Measurements from ENCODE around the gene SP9. TPM values are rescaled to one million over a fixed set of nuclear protein-coding genes. Genes with fewer than 3 reads are reported as not detected.

The SP9 gene
- total RNA-seq (2021) (not detected in 2 replicates), Bru-seq, nascent RNA (not detected), BruChase-seq, experiment 1, labeled RNA remaining after a 2-hour chase (not detected), BruChase-seq, experiment 2, labeled RNA remaining after a 6-hour chase (not detected)
- long read RNA-seq = 0 reads

DNA sequence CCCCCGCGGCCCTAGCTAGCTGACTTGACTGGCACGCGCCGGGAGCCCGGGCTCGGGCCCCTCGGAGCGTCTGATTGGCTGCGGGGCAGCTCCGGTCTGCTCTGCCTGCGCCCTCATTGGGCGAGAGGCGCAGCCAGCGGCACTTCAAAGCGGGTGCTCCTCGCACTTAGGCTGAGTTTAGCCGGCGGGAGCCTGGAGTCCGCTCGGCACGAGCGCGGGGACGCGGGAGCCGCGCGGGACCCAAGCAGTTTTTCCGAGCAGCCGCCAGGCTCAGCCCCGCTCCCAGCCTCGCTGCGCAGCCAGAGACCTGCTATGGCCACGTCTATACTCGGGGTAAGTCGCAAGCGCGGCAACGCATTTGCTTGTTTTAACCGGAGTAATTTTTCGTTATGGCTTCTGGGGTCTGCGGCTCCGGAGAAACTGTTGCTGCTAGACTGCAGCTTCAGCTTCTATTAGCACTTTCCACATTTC is at the start of gene SP9:
Gene SP9, plus strand, starts transcription at position 174 of the 471 bp plus-strand sequence. Its CDS starts 139 bp downstream, at position 313.
- CTCF ChIA-PET = no interaction called here
- H3K79me2 ChIP-seq (ENCODE audit: low read depth) = no peaks in the 10 kb centered on the region
- H3K4me2 ChIP-seq = no peak within 1 kb of the TSS
- BruUV-seq (replicated peaks) = no TSS peak
- no peak for DNase-seq
- peaks cover 10% of the 10 kb centered on the region; the same call in 1 of the 2 replicates for H3K27me3 ChIP-seq (ENCODE audit: insufficient read depth, low read depth)
- no peak within 1 kb of the TSS for H2AFZ ChIP-seq
- H3K9me2 ChIP-seq (ENCODE audit: insufficient read depth) = no peaks in the 10 kb centered on the region
- no peaks in the 10 kb centered on the region; the same call in 1 of the 2 replicates for H3F3A ChIP-seq (ENCODE audit: insufficient read depth, low read depth)
- no peaks in the 10 kb centered on the region for H4K20me1 ChIP-seq (ENCODE audit: insufficient read depth)
- H3K4me3 ChIP-seq = no peak within 1 kb of the TSS
- no peak for TF ChIP-seq EZH2 (IDR thresholded peaks at IDR 0.05; ENCODE audit: low read depth)
- TF ChIP-seq, protein P1, sequence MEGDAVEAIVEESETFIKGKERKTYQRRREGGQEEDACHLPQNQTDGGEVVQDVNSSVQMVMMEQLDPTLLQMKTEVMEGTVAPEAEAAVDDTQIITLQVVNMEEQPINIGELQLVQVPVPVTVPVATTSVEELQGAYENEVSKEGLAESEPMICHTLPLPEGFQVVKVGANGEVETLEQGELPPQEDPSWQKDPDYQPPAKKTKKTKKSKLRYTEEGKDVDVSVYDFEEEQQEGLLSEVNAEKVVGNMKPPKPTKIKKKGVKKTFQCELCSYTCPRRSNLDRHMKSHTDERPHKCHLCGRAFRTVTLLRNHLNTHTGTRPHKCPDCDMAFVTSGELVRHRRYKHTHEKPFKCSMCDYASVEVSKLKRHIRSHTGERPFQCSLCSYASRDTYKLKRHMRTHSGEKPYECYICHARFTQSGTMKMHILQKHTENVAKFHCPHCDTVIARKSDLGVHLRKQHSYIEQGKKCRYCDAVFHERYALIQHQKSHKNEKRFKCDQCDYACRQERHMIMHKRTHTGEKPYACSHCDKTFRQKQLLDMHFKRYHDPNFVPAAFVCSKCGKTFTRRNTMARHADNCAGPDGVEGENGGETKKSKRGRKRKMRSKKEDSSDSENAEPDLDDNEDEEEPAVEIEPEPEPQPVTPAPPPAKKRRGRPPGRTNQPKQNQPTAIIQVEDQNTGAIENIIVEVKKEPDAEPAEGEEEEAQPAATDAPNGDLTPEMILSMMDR (conservative IDR thresholded peaks at IDR 0.05) = no peak
- no peak within 1 kb of the TSS for H3K27ac ChIP-seq
- no peaks in the 10 kb centered on the region for H3K36me3 ChIP-seq (ENCODE audit: low read depth)
- POLR2A ChIA-PET (ENCODE audit: unreplicated experiment) = no interaction called here
- no peaks in the 10 kb centered on the region for H3K9me3 ChIP-seq (ENCODE audit: insufficient read depth, low read depth)
- intact Hi-C loops (cut with micrococcal nuclease; ENCODE audit: unreplicated experiment) = no loop called here
- H3K4me1 ChIP-seq (replicated peaks; ENCODE audit: insufficient read depth) = no peaks in the 10 kb centered on the region

DNA sequence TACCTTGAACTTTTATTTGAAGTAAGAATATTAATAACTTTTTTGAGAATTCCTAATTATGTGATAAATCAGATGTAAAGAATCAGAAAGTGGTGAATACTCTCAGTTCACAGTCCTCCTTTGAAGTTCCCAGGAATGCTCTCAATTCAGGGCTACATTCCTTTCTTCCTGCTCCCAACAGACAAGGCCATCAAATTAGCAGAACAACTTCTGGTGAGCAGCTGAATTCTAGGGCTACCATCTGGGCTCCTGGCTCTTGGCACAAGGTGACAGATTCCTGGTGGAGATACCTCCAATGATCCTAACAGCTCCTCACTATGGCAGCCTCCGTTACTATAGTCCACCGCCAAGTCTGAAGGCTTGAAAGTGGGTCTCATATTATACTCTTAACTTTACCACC is 48.6 kb upstream of the SP9 start:
- ChIA-PET POLR2A (ENCODE audit: unreplicated experiment) (no interaction called here), CTCF (no interaction called here)
- Histone ChIP-seq H3K36me3 (ENCODE audit: low read depth) (no peaks in the 10 kb centered on the region), H3K27ac (no peak overlapping the region), H3K27me3 (ENCODE audit: insufficient read depth, low read depth) (no peaks in the 10 kb centered on the region), H3F3A (ENCODE audit: insufficient read depth, low read depth) (no peaks in the 10 kb centered on the region), H3K4me3 (no peak overlapping the region), H4K20me1 (ENCODE audit: insufficient read depth) (no peaks in the 10 kb centered on the region), H3K4me1 (replicated peaks; ENCODE audit: insufficient read depth) (no peaks in the 10 kb centered on the region), H3K79me2 (ENCODE audit: low read depth) (no peaks in the 10 kb centered on the region), H3K9me2 (ENCODE audit: insufficient read depth) (no peaks in the 10 kb centered on the region), H2AFZ (no peak overlapping the region), H3K9me3 (ENCODE audit: insufficient read depth, low read depth) (no peaks in the 10 kb centered on the region), H3K4me2 (no peak overlapping the region)
- no TSS peak for BruUV-seq (replicated peaks)
- intact Hi-C loops (cut with micrococcal nuclease; ENCODE audit: unreplicated experiment) = no loop called here
- TF ChIP-seq, protein P1 (conservative IDR thresholded peaks at IDR 0.05) = no peak
- no peak for TF ChIP-seq EZH2 (IDR thresholded peaks at IDR 0.05; ENCODE audit: low read depth)
- no peak for DNase-seq

DNA sequence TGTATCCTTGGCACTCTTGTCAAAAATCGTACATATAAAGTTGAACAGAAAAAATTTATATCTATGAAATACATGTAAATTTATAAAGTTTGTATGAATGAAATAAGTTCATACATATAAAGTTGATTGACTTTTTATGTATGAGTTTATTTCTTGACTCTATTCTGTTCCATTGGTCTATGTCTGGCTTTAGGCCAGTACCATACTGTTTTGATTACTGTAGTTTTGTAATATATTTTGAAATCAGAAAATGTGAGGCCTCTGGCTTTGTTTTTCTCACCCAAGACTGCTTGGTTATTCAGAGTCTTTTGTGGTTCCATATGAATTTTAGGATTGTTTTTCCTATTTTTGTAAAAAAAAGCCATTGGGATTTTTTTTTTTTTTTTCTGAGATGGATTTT is 41.8 kb upstream of the SP9 start:
- Histone ChIP-seq H3K9me3 (ENCODE audit: insufficient read depth, low read depth) (peaks cover 6% of the 10 kb centered on the region), H2AFZ (no peak overlapping the region), H3F3A (ENCODE audit: insufficient read depth, low read depth) (no peaks in the 10 kb centered on the region), H3K4me2 (no peak overlapping the region), H3K4me3 (no peak overlapping the region), H3K4me1 (replicated peaks; ENCODE audit: insufficient read depth) (peaks cover 6% of the 10 kb centered on the region; the same call in 1 of the 2 replicates), H3K27me3 (ENCODE audit: insufficient read depth, low read depth) (no peaks in the 10 kb centered on the region), H3K36me3 (ENCODE audit: low read depth) (no peaks in the 10 kb centered on the region), H3K27ac (no peak overlapping the region), H3K79me2 (ENCODE audit: low read depth) (no peaks in the 10 kb centered on the region), H3K9me2 (ENCODE audit: insufficient read depth) (no peaks in the 10 kb centered on the region), H4K20me1 (ENCODE audit: insufficient read depth) (no peaks in the 10 kb centered on the region)
- TF ChIP-seq EZH2 (IDR thresholded peaks at IDR 0.05; ENCODE audit: low read depth) = no peak
- TF ChIP-seq, protein P1 (conservative IDR thresholded peaks at IDR 0.05) = no peak
- DNase-seq = no peak
- no TSS peak for BruUV-seq (replicated peaks)
- intact Hi-C loops (cut with micrococcal nuclease; ENCODE audit: unreplicated experiment) = no loop called here
- POLR2A ChIA-PET (ENCODE audit: unreplicated experiment) = no interaction called here
- CTCF ChIA-PET = no interaction called here

Measured in PC-9 (cell line).